Bronchial epithelial cell (primary cell): ENCODE data around the gene MTG1. TPM values are rescaled to one million over a fixed set of nuclear protein-coding genes. Genes with fewer than 3 reads are reported as not detected.

Experiments used
- DNase-seq: peaks from one replicate; pipeline ENCODE4 v3.0.0-alpha.2; 2010; ENCODE audit warnings: low read depth
- FAIRE-seq: peaks from 2 replicates; lab custom pipeline; 2011; peaks lifted over from hg19 to GRCh38; lab: Jason Lieb, UNC
- H3K27me3 ChIP-seq: 2 replicates; pipeline ENCODE4 v1.5.1; 2011; ENCODE audit warnings: low read length; ENCODE audit not compliant: control insufficient read depth, insufficient read depth
- H3K36me3 ChIP-seq: 2 replicates; pipeline ENCODE4 v1.5.1; 2011; ENCODE audit warnings: low read length; ENCODE audit not compliant: control insufficient read depth, insufficient read depth
- H3K4me3 ChIP-seq: 2 replicates; pipeline ENCODE4 v1.5.1; 2011; ENCODE audit warnings: mild to moderate bottlenecking, low read depth, low read length, control low read depth
- total RNA-seq: library from RNA; depleted of rRNA; stranded (reverse); fragments of >200 nt; gene quantifications from 2 replicates; pipeline ENCODE4 v1.2.1, GENCODE V29; 2014
- TF ChIP-seq, protein P1 (sequence below): IDR thresholded peaks from 2 replicates; pipeline ENCODE4 v1.5.1; 2011; ENCODE audit warnings: mild to moderate bottlenecking, moderate library complexity, low read length, control low read depth, inconsistent platforms; ENCODE audit not compliant: insufficient read depth, severe bottlenecking

The MTG1 gene
- total RNA-seq, 1 donor from 2014 or later, result 20.5 TPM

DNA sequence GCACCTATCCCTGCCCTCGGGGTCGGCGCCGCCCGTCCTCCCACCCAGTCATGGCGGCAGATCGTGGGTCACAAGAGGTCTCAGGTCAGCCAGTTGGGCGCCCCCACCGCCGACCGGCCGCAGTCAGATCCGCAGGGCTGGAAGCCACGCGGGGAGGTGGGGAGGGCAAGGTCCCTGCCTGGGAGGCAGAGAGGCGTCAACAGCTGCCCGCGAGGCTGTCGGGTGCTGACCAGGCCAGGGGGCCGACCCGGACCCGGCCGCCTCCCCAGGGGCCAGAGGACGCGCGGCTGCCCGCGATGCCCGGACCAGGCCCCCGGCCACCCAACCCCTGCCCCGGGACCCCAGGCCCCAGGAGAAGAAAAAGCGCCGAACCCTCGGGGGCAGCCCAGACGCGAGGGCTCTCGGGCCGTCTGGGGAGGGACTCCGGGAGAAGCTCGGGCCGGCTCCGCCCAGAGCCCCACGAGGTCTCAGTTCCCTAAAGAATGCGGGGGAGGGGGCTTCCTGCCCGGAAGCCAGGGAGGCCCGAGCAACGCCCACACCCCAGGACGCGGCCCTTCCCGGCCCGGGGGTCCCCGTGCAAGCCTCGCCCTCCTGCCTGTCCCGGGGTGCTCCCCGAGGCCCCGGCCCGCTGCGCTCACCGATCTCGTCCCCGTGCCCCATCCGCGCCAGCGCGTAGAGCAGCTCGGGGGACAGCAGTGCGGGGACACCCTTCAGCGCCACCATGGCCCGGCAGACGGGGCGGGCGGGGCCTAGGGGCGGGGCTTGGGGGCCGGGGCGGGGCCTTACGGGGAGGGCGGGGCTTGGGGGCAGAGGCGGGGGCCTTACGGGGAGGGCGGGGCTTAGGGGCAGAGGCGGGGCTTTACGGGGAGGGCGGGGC, 36.4 kb upstream of the MTG1 start, which contains the start of gene FUOM:
FUOM (minus strand) TSS at position 735 of the 877 bp plus-strand sequence; CDS start at position 723, 12 bp downstream.
- FAIRE-seq, result no peak
- H3K36me3 ChIP-seq, result peaks cover 2% of the 10 kb centered on the region
- DNase-seq, result no peak
- no peaks in the 10 kb centered on the region for H3K27me3 ChIP-seq
- TF ChIP-seq, protein P1, sequence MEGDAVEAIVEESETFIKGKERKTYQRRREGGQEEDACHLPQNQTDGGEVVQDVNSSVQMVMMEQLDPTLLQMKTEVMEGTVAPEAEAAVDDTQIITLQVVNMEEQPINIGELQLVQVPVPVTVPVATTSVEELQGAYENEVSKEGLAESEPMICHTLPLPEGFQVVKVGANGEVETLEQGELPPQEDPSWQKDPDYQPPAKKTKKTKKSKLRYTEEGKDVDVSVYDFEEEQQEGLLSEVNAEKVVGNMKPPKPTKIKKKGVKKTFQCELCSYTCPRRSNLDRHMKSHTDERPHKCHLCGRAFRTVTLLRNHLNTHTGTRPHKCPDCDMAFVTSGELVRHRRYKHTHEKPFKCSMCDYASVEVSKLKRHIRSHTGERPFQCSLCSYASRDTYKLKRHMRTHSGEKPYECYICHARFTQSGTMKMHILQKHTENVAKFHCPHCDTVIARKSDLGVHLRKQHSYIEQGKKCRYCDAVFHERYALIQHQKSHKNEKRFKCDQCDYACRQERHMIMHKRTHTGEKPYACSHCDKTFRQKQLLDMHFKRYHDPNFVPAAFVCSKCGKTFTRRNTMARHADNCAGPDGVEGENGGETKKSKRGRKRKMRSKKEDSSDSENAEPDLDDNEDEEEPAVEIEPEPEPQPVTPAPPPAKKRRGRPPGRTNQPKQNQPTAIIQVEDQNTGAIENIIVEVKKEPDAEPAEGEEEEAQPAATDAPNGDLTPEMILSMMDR, result no peak
- peak within 1 kb of the TSS; percentile 52 for H3K4me3 ChIP-seq

DNA sequence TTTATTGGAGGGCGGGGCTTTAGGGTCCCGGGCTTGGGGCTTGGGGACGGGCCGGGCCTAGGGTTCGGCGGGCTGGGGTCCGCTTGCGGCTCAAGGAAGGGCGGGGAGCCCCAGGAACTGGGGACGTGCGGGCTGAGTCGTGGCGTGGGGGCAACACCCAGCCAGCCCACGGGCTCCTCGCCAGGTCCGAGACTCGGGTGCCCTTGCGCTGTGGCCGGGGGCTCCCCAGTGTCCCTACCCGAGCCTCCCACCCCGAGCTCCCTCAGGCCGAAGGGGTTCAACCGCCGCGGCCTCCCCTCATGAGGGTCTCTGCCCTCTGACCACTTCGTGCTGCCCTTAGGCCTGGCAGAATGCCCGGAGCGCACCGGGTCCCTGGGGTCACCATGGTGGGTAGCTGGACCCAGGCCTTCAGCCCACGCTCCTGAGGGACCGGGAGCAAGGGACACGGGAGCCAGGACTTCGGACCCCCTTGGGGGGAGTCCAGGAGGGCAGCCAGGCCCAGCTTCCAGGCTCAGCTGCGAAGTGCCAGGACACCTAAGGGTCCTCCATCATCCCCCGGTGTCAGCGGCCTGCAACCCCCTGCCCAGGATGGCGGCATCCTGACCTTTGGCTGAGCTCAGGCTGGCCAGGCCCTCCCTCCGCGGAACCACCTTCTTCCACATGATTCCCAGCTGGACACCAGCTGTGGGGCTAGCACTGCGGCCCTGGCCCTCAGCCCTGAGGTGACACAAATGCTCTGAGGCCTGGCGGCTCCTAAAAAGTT, 35.6 kb upstream of the MTG1 start:
- Histone ChIP-seq H3K36me3 (peaks cover 5% of the 10 kb centered on the region), H3K4me3 (no peak overlapping the region), H3K27me3 (no peaks in the 10 kb centered on the region)
- no peak for DNase-seq
- TF ChIP-seq, protein P1, result no peak
- no peak for FAIRE-seq

DNA sequence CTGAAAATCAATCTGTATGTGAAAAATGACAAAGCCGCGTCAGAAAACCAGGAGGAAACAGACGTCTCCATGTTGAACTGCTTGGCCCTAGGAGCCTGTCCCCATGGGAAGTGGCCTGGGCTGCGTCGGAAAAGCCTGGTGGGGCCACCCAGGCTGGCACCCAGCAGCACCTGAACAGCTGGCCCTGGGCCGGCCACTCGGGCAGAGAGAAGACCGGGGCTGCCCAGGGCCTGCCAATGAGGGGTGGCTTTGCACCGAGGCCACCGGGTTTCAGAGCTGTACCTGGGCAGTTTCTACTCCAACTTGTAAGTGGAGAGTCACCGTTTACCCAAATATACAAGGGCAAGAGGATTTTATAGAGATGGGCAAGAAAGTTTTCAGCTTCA, 35.0 kb upstream of the MTG1 start:
- TF ChIP-seq, protein P1, result no peak
- H3K36me3 ChIP-seq, result peaks cover 5% of the 10 kb centered on the region
- DNase-seq (no peak), FAIRE-seq (no peak)
- no peak overlapping the region for H3K4me3 ChIP-seq
- no peaks in the 10 kb centered on the region for H3K27me3 ChIP-seq

DNA sequence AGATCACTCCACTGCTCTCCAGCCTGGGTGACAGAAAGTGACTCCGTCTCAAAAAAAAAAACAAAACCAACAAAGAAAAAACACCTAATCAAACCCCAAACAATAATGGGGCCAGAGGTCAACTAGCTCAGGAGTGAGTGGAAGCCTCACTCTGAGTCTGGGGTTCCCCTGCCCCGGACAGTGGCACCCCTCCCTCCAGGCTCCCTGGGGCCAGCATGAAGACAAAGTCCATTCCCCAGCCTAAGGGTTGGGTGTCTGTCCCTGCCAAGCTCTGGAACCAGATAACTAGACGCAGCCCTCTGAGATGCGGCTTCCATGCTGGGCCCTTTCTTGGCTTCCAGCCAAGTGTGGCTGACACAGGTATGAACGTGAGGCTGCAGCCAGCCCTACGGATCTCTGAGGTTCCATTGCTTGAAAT, 34.4 kb upstream of the MTG1 start:
- FAIRE-seq (no peak), DNase-seq (peak; percentile 15)
- Histone ChIP-seq H3K27me3 (no peaks in the 10 kb centered on the region), H3K36me3 (peaks cover 5% of the 10 kb centered on the region), H3K4me3 (no peak overlapping the region)
- TF ChIP-seq, protein P1, result no peak

DNA sequence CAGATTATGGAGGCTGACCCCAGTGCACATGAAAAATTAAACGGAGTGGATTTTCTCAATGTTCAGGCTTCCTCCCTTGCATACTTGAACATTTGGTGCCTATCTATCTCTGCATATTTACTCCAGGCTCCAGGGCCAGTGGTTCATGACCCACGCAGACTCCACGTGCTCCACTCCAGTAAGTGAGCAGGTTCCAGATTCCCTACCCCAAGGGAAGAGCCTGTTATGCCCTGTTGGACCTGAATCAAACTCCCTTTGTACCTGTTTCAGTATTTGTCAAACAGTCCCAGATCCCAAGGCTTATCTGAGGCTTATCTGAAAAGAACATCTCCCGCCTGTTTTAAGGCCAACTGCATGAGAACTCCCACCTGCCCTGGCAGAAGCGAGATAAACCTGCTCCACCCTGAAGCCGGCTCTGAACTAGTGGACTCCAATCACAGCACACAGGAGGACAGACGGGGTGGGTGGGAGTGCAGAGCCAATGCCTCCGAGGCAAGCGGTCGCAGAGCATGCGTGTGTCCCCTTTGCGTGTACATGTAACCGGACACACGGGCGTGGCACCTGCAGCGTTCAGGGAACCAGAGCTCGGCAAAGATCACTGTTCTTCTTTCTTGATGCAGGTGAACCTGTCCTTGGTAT, 33.9 kb upstream of the MTG1 start:
- TF ChIP-seq, protein P1, result no peak
- FAIRE-seq, result no peak
- Histone ChIP-seq H3K36me3 (peaks cover 9% of the 10 kb centered on the region), H3K27me3 (no peaks in the 10 kb centered on the region), H3K4me3 (no peak overlapping the region)
- DNase-seq, result no peak
